ENCODE results near the gene CTAGE9.

CTAGE9 gene

GRCh38 chr6:131681585-131681984 lies 29.2 kb downstream of the CTAGE9 start:
- no peaks in the 10 kb centered on the region for H3K36me3 ChIP-seq
- H3K4me3 ChIP-seq, result no peak overlapping the region
- no peak overlapping the region for H3K4me2 ChIP-seq
- no peak overlapping the region for H3K27ac ChIP-seq
- no peak for TF ChIP-seq Cebpa-rat (IDR thresholded peaks at IDR 0.05)
- no peak overlapping the region for H3K9ac ChIP-seq
- H3K27me3 ChIP-seq, result no peaks in the 10 kb centered on the region
- H4K20me1 ChIP-seq, result no peaks in the 10 kb centered on the region
- no peaks in the 10 kb centered on the region for H3K4me1 ChIP-seq
- no peaks in the 10 kb centered on the region for H3K9me3 ChIP-seq

GRCh38 chr6:131680868-131681267 lies 29.9 kb downstream of the CTAGE9 start:
- Histone ChIP-seq H3K9ac (no peak overlapping the region), H4K20me1 (no peaks in the 10 kb centered on the region), H3K36me3 (no peaks in the 10 kb centered on the region), H3K4me3 (no peak overlapping the region), H3K4me1 (no peaks in the 10 kb centered on the region), H3K27me3 (no peaks in the 10 kb centered on the region), H3K27ac (no peak overlapping the region), H3K9me3 (no peaks in the 10 kb centered on the region), H3K4me2 (no peak overlapping the region)
- no peak for TF ChIP-seq Cebpa-rat (IDR thresholded peaks at IDR 0.05)

- no peaks in the 10 kb centered on the region for H3K36me3 ChIP-seq
- no peaks in the 10 kb centered on the region for H4K20me1 ChIP-seq
- H3K9ac ChIP-seq, result no peak overlapping the region
- no peak overlapping the region for H3K27ac ChIP-seq
- TF ChIP-seq Cebpa-rat (IDR thresholded peaks at IDR 0.05), result no peak
- no peak overlapping the region for H3K4me3 ChIP-seq
- no peaks in the 10 kb centered on the region for H3K27me3 ChIP-seq
- no peak overlapping the region for H3K4me2 ChIP-seq
- no peaks in the 10 kb centered on the region for H3K4me1 ChIP-seq
- no peaks in the 10 kb centered on the region for H3K9me3 ChIP-seq
These were observed 32.4 kb downstream of the CTAGE9 start for GRCh38 chr6:131678442-131678841.

- no peak for TF ChIP-seq Cebpa-rat (IDR thresholded peaks at IDR 0.05)
- H3K4me1 ChIP-seq, result no peaks in the 10 kb centered on the region
- H3K27ac ChIP-seq, result no peak overlapping the region
- H3K4me2 ChIP-seq, result no peak overlapping the region
- no peaks in the 10 kb centered on the region for H3K27me3 ChIP-seq
- no peaks in the 10 kb centered on the region for H3K9me3 ChIP-seq
- H3K36me3 ChIP-seq, result no peaks in the 10 kb centered on the region
- no peaks in the 10 kb centered on the region for H4K20me1 ChIP-seq
- no peak overlapping the region for H3K4me3 ChIP-seq
- no peak overlapping the region for H3K9ac ChIP-seq
These were observed 37.6 kb downstream of the CTAGE9 start for GRCh38 chr6:131673184-131673583.

- Histone ChIP-seq H3K4me1 (no peaks in the 10 kb centered on the region), H4K20me1 (no peaks in the 10 kb centered on the region), H3K9me3 (no peaks in the 10 kb centered on the region), H3K9ac (no peak overlapping the region), H3K27me3 (no peaks in the 10 kb centered on the region), H3K4me2 (no peak overlapping the region), H3K27ac (no peak overlapping the region), H3K36me3 (no peaks in the 10 kb centered on the region), H3K4me3 (no peak overlapping the region)
- TF ChIP-seq Cebpa-rat (IDR thresholded peaks at IDR 0.05), result no peak
These were observed 40.9 kb downstream of the CTAGE9 start for GRCh38 chr6:131669891-131670290.

- H3K4me2 ChIP-seq, result no peak overlapping the region
- no peaks in the 10 kb centered on the region for H3K4me1 ChIP-seq
- no peak overlapping the region for H3K9ac ChIP-seq
- no peaks in the 10 kb centered on the region for H3K9me3 ChIP-seq
- no peak overlapping the region for H3K27ac ChIP-seq
- H3K4me3 ChIP-seq, result no peak overlapping the region
- no peak for TF ChIP-seq Cebpa-rat (IDR thresholded peaks at IDR 0.05)
- no peaks in the 10 kb centered on the region for H3K36me3 ChIP-seq
- H3K27me3 ChIP-seq, result no peaks in the 10 kb centered on the region
- no peaks in the 10 kb centered on the region for H4K20me1 ChIP-seq
These were observed 47.1 kb downstream of the CTAGE9 start for GRCh38 chr6:131663578-131664165.

GRCh38 chr6:131660195-131660594 lies 50.6 kb downstream of the CTAGE9 start:
- Histone ChIP-seq H3K4me3 (no peak overlapping the region), H3K9ac (no peak overlapping the region), H4K20me1 (no peaks in the 10 kb centered on the region), H3K27ac (no peak overlapping the region), H3K27me3 (no peaks in the 10 kb centered on the region), H3K9me3 (no peaks in the 10 kb centered on the region), H3K4me2 (no peak overlapping the region), H3K36me3 (no peaks in the 10 kb centered on the region), H3K4me1 (no peaks in the 10 kb centered on the region)
- TF ChIP-seq Cebpa-rat (IDR thresholded peaks at IDR 0.05), result no peak
